GM19455 (cell line): ENCODE results near the gene NTPCR.

ENCODE experiments used
- ATAC-seq: cut with Tn5 transposase; IDR thresholded peaks from one replicate; pipeline ENCODE4 v1.9.1; 2021; ENCODE audit not compliant: unreplicated experiment

NTPCR gene

GRCh38 chr1:233005703-233006102 is 55.3 kb downstream of the NTPCR start:
- no peak for ATAC-seq

DNA sequence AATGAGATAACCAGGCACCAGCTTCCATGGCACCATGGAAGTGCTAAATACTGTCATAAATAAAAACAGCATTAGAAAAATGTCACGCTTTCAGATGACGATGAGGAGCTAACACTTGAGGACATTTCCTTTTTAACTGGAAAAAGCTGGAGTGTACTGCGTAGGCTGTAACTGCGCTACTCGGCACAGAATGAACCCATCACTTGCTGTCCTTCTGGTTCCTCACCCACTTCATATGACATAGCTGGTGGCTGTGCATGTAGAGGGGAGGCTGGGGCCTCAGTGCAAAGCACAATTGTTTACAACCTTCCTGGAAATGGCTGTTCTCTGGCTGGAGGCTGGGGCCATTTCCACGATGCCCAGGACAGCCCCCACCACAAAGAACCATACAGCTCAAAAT is 55.7 kb downstream of the NTPCR start:
- ATAC-seq, result no peak

DNA sequence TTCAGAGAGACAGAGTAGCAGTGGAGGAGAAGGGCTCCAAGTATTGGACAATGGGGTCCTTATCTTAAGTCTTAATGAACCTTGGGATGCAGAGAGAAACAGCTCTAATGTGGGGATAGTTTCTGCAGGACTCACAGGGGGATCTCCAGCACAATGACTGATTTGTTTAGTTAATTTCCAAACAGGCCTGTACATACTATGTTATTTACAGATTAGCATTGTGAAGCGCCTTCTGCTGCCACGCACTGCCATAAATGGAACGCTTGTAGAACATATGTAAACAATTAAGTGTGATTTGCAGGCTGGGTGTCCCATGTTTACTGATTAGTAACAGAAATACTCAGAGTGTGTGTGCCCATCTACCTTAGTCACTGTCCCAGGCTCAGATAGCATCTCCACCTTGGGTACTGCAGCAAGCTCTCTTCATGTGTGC is 56.1 kb downstream of the NTPCR start:
- no peak for ATAC-seq

DNA sequence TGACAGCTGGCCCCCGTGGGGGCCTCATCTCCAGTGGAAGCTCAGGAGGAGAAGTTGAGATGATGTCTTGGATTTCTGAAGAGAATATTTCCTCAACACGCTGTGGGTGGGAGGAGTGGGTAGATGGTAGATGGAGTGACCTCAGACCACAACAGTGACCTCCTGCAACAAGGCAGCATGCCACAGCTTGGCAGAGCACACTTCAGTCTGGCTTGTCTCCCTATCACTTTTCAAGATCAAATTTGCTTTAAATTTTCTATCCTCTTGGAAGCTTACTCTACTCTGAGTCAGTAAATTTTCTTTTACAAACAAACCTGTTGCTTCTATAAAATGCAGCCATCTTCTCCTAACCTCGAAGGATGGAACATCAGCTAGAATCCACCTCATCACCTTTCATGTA is 59.7 kb downstream of the NTPCR start:
- ATAC-seq, result no peak

GRCh38 chr1:233012021-233012420 is 61.6 kb downstream of the NTPCR start:
- no peak for ATAC-seq

DNA sequence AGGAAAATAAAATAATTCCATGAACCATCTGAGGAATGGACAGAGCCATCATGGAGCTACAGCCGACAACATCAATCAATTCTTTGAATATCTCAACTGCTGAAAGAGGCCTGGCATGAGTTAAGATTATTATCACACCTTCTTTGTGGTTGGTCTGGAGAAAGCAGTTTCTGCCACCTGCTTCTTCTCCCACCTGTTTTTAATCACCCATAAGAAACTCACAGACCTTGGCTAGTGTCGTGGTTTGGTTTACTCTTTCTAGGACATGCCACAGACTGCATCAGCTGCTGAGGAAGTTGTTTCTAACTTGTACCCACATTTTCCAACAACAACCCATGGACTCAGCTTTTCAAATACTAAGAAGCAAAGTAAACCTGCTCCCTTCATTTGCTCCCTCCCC is 65.6 kb downstream of the NTPCR start:
- ATAC-seq, result no peak

GRCh38 chr1:233016798-233017197 is 66.4 kb downstream of the NTPCR start:
- ATAC-seq, result no peak

GRCh38 chr1:233019083-233019482 is 68.7 kb downstream of the NTPCR start:
- ATAC-seq, result no peak

GRCh38 chr1:233019778-233020325 is 69.4 kb downstream of the NTPCR start:
- no peak for ATAC-seq

DNA sequence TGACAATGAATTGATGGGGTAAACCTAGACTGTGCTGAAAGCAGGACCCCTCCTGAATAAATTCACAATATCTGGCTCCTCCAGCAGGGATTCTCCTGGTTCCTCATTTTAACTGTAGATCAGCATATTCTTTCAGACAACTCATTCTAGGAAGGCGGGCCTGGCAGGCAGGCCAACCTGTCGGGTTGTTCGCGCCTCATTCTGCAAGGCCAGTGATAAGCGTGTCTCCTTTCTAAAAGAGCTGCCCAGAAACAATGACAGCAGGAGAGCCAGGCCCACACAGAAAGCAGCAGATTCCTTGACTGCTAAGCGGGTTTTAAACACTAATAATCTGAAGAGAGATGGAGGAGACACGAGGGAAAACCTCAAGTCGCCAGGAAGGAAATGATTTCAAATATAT is 70.0 kb downstream of the NTPCR start:
- ATAC-seq, result no peak

- no peak for ATAC-seq
Observed at GRCh38 chr1:233022246-233022645, 71.8 kb downstream of the NTPCR start.

- ATAC-seq, result no peak
Observed at GRCh38 chr1:233024199-233024598, 73.8 kb downstream of the NTPCR start.

DNA sequence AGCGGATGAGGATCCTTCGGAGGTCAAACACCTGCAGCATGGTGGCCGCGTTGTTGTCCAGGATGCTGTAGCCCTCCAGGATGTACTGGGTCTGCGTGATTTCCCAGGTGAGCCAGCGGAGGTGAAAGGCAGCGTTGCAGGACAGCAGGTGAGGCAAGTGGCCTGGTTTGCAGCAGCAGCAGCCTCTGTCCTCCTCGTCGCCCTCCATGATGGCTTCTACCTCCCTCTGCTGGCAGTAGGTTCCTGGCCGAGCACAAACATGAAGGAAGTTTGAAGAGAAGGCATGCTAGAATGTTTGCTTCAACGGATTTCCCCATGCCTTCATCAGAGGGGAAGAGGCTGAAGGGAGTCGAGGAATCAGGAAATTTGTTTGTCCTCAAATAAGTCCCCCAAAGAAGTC is 74.7 kb downstream of the NTPCR start:
- ATAC-seq, result no peak

GRCh38 chr1:233025567-233025966 is 75.2 kb downstream of the NTPCR start:
- ATAC-seq, result no peak

GRCh38 chr1:233027046-233027445 is 76.6 kb downstream of the NTPCR start:
- ATAC-seq, result no peak

- no peak for ATAC-seq
Observed at GRCh38 chr1:233031521-233031920, 81.1 kb downstream of the NTPCR start.

- no peak for ATAC-seq
Observed at GRCh38 chr1:233032916-233033315, 82.5 kb downstream of the NTPCR start.

DNA sequence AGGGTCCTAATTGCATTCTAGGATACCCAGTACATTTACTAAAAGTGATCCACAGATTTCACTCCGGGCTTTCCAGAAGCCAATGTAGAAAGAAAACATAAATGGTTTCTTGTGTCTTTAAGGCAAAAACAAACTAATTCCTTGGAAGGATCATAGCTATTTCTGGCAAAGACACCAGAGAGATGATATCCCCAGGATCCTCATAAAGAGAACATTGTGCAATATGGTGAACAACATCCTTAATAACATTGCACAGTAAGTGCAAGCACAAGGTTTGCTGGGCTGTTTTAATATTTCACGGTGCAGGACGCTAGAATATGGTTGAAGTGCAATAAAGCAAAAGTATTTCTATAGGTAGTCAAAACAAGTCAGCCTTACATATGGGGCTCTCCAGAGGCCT is 83.0 kb downstream of the NTPCR start:
- no peak for ATAC-seq
